H1 (cell line): ENCODE results near the gene MAFG.

Source experiments
- BRCA1 ChIP-seq: IDR thresholded peaks from 2 replicates; pipeline ENCODE4 v1.6.1; 2012; ENCODE audit warnings: low read depth, low read length, improper control_type of control experiment
- CHD2 ChIP-seq: IDR thresholded peaks from 2 replicates; pipeline ENCODE4 v1.6.1; 2012; ENCODE audit warnings: low read length, improper control_type of control experiment
- CTCF ChIP-seq, 3 experiments: IDR thresholded peaks; 1 replicate in 2 of 3; 2 replicates in 1 of 3; pipeline versions ENCODE4 v1.5.1 to v1.6.1; 2011; ENCODE audit warnings: low read length in 3 of 3, mild to moderate bottlenecking in 3 of 3, inconsistent platforms in 2 of 3, low read depth in 1 of 3, moderate library complexity in 1 of 3; ENCODE audit not compliant: insufficient read depth in 1 of 3; ENCODE audit errors: control extremely low read depth in 1 of 3
- EP300 ChIP-seq, 2 experiments: IDR thresholded peaks; 1 replicate in 1 of 2; 2 replicates in 1 of 2; pipeline ENCODE4 v1.6.1; 2011 to 2012; ENCODE audit warnings: low read depth in 2 of 2, low read length in 2 of 2, mild to moderate bottlenecking in 2 of 2, borderline replicate concordance in 1 of 2, inconsistent platforms in 1 of 2, moderate library complexity in 1 of 2
- EZH2 ChIP-seq: fragments of 200-600 bp; sonication (generic); IDR thresholded peaks from 2 replicates; pipeline ENCODE4 v1.7.1; 2012; ENCODE audit warnings: low read depth, mild to moderate bottlenecking, moderate library complexity, low read length, inconsistent platforms; ENCODE audit not compliant: severe bottlenecking
- MAX ChIP-seq: IDR thresholded peaks from 2 replicates; pipeline ENCODE4 v1.6.1; 2012; ENCODE audit warnings: inconsistent platforms
- NRF1 ChIP-seq: IDR thresholded peaks from 2 replicates; pipeline ENCODE4 v1.6.1; 2011; ENCODE audit warnings: mild to moderate bottlenecking, low read depth, low read length, improper control_type of control experiment
- POLR2A ChIP-seq, 2 experiments: IDR thresholded peaks; 1 replicate in 1 of 2; 2 replicates in 1 of 2; pipeline ENCODE4 v1.6.1; 2011; ENCODE audit warnings: low read depth in 2 of 2, low read length in 2 of 2, mild to moderate bottlenecking in 2 of 2; ENCODE audit errors: control extremely low read depth in 1 of 2
- POLR2AphosphoS5 ChIP-seq: IDR thresholded peaks from 2 replicates; pipeline ENCODE4 v1.6.1; 2011; ENCODE audit warnings: low read depth, low read length
- SP1 ChIP-seq: IDR thresholded peaks from 2 replicates; pipeline ENCODE4 v1.6.1; 2011; ENCODE audit warnings: low read depth, low read length
- SUZ12 ChIP-seq: fragments of 200-600 bp; sonication (generic); IDR thresholded peaks from 2 replicates; pipeline ENCODE4 v1.6.1; 2012; ENCODE audit warnings: mild to moderate bottlenecking, inconsistent platforms, low read length, moderate library complexity, mixed read lengths
- TAF1 ChIP-seq: IDR thresholded peaks from 2 replicates; pipeline ENCODE4 v1.6.1; 2011; ENCODE audit warnings: mild to moderate bottlenecking, low read depth, low read length
- TCF12 ChIP-seq: IDR thresholded peaks from 2 replicates; pipeline ENCODE4 v1.6.1; 2011; ENCODE audit warnings: low read depth, mild to moderate bottlenecking, low read length
- ZNF274 ChIP-seq: IDR thresholded peaks from 2 replicates; pipeline ENCODE4 v1.7.0; 2012; ENCODE audit warnings: low read length, borderline replicate concordance; ENCODE audit errors: extremely low read depth

- TF ChIP-seq POLR2A (IDR thresholded peaks at IDR 0.05; ENCODE audit: control extremely low read depth in 1 of 2, low read depth in 2 of 2, low read length in 2 of 2) (no peak), EP300 (IDR thresholded peaks at IDR 0.05; ENCODE audit: borderline replicate concordance in 1 of 2, low read depth in 2 of 2, low read length in 2 of 2) (no peak), CTCF (IDR thresholded peaks at IDR 0.05; ENCODE audit: control extremely low read depth in 1 of 3, insufficient read depth in 1 of 3, low read depth in 1 of 3, low read length in 3 of 3) (no peak), TAF1 (no peak), BRCA1 (no peak), CHD2 (no peak), ZNF274 (no peak), MAX (no peak), SP1 (no peak), EZH2 (no peak), TCF12 (no peak), NRF1 (no peak), SUZ12 (no peak), POLR2AphosphoS5 (no peak)
These were observed 42.1 kb downstream of the MAFG start for GRCh38 chr17:81885454-81885853.
